HG02759 (cell line): ENCODE results near the gene SLC9A9.

Experiments
- ATAC-seq: cut with Tn5 transposase; IDR thresholded peaks from one replicate; pipeline ENCODE4 v1.9.1; 2021; ENCODE audit warnings: mild to moderate bottlenecking, moderate library complexity; ENCODE audit not compliant: unreplicated experiment

The SLC9A9 gene

GRCh38 chr3:143236226-143236964 is 611.9 kb downstream of the SLC9A9 start:
- no peak for ATAC-seq

GRCh38 chr3:143235614-143236204 is 612.6 kb downstream of the SLC9A9 start:
- ATAC-seq: no peak

GRCh38 chr3:143234526-143234925 is 613.7 kb downstream of the SLC9A9 start:
- ATAC-seq: no peak

- ATAC-seq: no peak
Measured at GRCh38 chr3:143232981-143233380, 615.3 kb downstream of the SLC9A9 start.

- ATAC-seq: no peak
Measured at GRCh38 chr3:143228405-143228804, 619.9 kb downstream of the SLC9A9 start.

GRCh38 chr3:143226678-143227291 is 621.5 kb downstream of the SLC9A9 start:
- no peak for ATAC-seq

GRCh38 chr3:143224716-143225115 is 623.6 kb downstream of the SLC9A9 start:
- no peak for ATAC-seq

GRCh38 chr3:143222981-143223380 is 625.3 kb downstream of the SLC9A9 start:
- no peak for ATAC-seq

GRCh38 chr3:143222505-143222904 is 625.8 kb downstream of the SLC9A9 start:
- ATAC-seq: no peak

GRCh38 chr3:143221446-143221845 is 626.8 kb downstream of the SLC9A9 start:
- no peak for ATAC-seq

GRCh38 chr3:143220741-143221140 is 627.5 kb downstream of the SLC9A9 start:
- peak; percentile 65 for ATAC-seq

GRCh38 chr3:143218166-143218835 is 630.0 kb downstream of the SLC9A9 start:
- no peak for ATAC-seq

- ATAC-seq: no peak
Measured at GRCh38 chr3:143217283-143217682, 631.0 kb downstream of the SLC9A9 start.

GRCh38 chr3:143216709-143217182 is 631.5 kb downstream of the SLC9A9 start:
- no peak for ATAC-seq
